HG03460 (cell line): ENCODE results near the gene FARS2.

Experiments
- ATAC-seq: cut with Tn5 transposase; IDR thresholded peaks from one replicate; pipeline ENCODE4 v1.9.1; 2021; ENCODE audit not compliant: unreplicated experiment

FARS2 gene

GRCh38 chr6:5365436-5366195, 104.3 kb downstream of the FARS2 start:
- ATAC-seq = no peak

GRCh38 chr6:5366941-5367340, 105.6 kb downstream of the FARS2 start:
- ATAC-seq = no peak

GRCh38 chr6:5367510-5367909, 106.2 kb downstream of the FARS2 start:
- ATAC-seq = no peak

- no peak for ATAC-seq
Observed at GRCh38 chr6:5373430-5373829, 112.1 kb downstream of the FARS2 start.

- no peak for ATAC-seq
Observed at GRCh38 chr6:5378331-5378730, 117.0 kb downstream of the FARS2 start.

- no peak for ATAC-seq
Observed at GRCh38 chr6:5379647-5380242, 118.4 kb downstream of the FARS2 start.

GRCh38 chr6:5383856-5384255, 122.5 kb downstream of the FARS2 start:
- ATAC-seq = no peak

GRCh38 chr6:5384276-5384675, 123.0 kb downstream of the FARS2 start:
- no peak for ATAC-seq

- no peak for ATAC-seq
Observed at GRCh38 chr6:5388326-5388725, 127.0 kb downstream of the FARS2 start.

- ATAC-seq = no peak
Observed at GRCh38 chr6:5389086-5389745, 127.9 kb downstream of the FARS2 start.

- ATAC-seq = no peak
Observed at GRCh38 chr6:5390177-5390576, 128.9 kb downstream of the FARS2 start.

GRCh38 chr6:5394280-5394679, 133.0 kb downstream of the FARS2 start:
- no peak for ATAC-seq

- no peak for ATAC-seq
Observed at GRCh38 chr6:5395719-5396118, 134.4 kb downstream of the FARS2 start.

- no peak for ATAC-seq
Observed at GRCh38 chr6:5398530-5398929, 137.2 kb downstream of the FARS2 start.

- no peak for ATAC-seq
Observed at GRCh38 chr6:5399391-5399790, 138.1 kb downstream of the FARS2 start.

GRCh38 chr6:5401845-5402738, 140.8 kb downstream of the FARS2 start:
- no peak for ATAC-seq

- no peak for ATAC-seq
Observed at GRCh38 chr6:5403076-5403475, 141.8 kb downstream of the FARS2 start.

GRCh38 chr6:5403609-5404008, 142.3 kb downstream of the FARS2 start:
- no peak for ATAC-seq

- no peak for ATAC-seq
Observed at GRCh38 chr6:5405976-5406375, 144.7 kb downstream of the FARS2 start.

GRCh38 chr6:5411414-5411813, 150.1 kb downstream of the FARS2 start:
- ATAC-seq = no peak

- ATAC-seq = no peak
Observed at GRCh38 chr6:5412017-5412416, 150.7 kb downstream of the FARS2 start.
